Measurements from ENCODE around the gene RTN4. TPM values are rescaled to one million over a fixed set of nuclear protein-coding genes. Genes with fewer than 3 reads are reported as not detected.

Gene RTN4
- total and polyA plus RNA-seq, 2 experiments from 2014 or later, result 218 to 221 TPM

DNA sequence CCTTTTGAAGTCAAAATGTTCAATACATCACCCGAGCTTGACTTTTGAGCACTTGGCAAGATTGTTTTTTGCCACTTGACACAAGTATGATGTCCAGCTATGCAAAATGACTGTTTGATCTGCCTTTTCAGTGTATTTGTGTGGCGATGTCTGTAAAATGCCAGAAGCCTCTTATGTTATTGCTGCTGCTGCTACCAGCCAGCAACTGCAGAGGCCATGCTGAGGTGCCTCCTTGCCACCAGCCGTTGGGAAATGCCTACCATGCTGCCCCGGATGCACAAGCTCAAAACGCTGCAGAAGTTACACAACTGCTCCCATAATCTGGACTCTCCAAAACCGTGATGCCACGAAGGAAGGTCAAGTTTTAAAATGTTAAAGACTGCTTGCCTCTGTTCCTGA, 80.3 kb downstream of the RTN4 start:
- TF ChIP-seq POLR2AphosphoS5 (IDR thresholded peaks at IDR 0.05; ENCODE audit: low read depth) (no peak), STAT1 (IDR thresholded peaks at IDR 0.05; ENCODE audit: unreplicated experiment) (no peak), CTCF (conservative IDR thresholded peaks at IDR 0.05; ENCODE audit: low read depth in 2 of 2) (no peak), ZNF114 (CRISPR knock-in tag; IDR thresholded peaks at IDR 0.05) (no peak), CREB1 (CRISPR knock-in tag; IDR thresholded peaks at IDR 0.05; ENCODE audit: low read depth) (no peak), JUNB (IDR thresholded peaks at IDR 0.05; ENCODE audit: unreplicated experiment) (no peak), EZH2 (IDR thresholded peaks at IDR 0.05; ENCODE audit: low read depth, unreplicated experiment) (no peak), ZNF331 (CRISPR knock-in tag; IDR thresholded peaks at IDR 0.05; ENCODE audit: low read depth) (no peak), EZH2phosphoT487 (IDR thresholded peaks at IDR 0.05; ENCODE audit: unreplicated experiment) (no peak), NANOG (IDR thresholded peaks at IDR 0.05; ENCODE audit: borderline replicate concordance) (no peak)
- TF ChIP-seq, protein P1, sequence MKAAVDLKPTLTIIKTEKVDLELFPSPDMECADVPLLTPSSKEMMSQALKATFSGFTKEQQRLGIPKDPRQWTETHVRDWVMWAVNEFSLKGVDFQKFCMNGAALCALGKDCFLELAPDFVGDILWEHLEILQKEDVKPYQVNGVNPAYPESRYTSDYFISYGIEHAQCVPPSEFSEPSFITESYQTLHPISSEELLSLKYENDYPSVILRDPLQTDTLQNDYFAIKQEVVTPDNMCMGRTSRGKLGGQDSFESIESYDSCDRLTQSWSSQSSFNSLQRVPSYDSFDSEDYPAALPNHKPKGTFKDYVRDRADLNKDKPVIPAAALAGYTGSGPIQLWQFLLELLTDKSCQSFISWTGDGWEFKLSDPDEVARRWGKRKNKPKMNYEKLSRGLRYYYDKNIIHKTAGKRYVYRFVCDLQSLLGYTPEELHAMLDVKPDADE (IDR thresholded peaks at IDR 0.05), result no peak
- TF ChIP-seq, protein P2, sequence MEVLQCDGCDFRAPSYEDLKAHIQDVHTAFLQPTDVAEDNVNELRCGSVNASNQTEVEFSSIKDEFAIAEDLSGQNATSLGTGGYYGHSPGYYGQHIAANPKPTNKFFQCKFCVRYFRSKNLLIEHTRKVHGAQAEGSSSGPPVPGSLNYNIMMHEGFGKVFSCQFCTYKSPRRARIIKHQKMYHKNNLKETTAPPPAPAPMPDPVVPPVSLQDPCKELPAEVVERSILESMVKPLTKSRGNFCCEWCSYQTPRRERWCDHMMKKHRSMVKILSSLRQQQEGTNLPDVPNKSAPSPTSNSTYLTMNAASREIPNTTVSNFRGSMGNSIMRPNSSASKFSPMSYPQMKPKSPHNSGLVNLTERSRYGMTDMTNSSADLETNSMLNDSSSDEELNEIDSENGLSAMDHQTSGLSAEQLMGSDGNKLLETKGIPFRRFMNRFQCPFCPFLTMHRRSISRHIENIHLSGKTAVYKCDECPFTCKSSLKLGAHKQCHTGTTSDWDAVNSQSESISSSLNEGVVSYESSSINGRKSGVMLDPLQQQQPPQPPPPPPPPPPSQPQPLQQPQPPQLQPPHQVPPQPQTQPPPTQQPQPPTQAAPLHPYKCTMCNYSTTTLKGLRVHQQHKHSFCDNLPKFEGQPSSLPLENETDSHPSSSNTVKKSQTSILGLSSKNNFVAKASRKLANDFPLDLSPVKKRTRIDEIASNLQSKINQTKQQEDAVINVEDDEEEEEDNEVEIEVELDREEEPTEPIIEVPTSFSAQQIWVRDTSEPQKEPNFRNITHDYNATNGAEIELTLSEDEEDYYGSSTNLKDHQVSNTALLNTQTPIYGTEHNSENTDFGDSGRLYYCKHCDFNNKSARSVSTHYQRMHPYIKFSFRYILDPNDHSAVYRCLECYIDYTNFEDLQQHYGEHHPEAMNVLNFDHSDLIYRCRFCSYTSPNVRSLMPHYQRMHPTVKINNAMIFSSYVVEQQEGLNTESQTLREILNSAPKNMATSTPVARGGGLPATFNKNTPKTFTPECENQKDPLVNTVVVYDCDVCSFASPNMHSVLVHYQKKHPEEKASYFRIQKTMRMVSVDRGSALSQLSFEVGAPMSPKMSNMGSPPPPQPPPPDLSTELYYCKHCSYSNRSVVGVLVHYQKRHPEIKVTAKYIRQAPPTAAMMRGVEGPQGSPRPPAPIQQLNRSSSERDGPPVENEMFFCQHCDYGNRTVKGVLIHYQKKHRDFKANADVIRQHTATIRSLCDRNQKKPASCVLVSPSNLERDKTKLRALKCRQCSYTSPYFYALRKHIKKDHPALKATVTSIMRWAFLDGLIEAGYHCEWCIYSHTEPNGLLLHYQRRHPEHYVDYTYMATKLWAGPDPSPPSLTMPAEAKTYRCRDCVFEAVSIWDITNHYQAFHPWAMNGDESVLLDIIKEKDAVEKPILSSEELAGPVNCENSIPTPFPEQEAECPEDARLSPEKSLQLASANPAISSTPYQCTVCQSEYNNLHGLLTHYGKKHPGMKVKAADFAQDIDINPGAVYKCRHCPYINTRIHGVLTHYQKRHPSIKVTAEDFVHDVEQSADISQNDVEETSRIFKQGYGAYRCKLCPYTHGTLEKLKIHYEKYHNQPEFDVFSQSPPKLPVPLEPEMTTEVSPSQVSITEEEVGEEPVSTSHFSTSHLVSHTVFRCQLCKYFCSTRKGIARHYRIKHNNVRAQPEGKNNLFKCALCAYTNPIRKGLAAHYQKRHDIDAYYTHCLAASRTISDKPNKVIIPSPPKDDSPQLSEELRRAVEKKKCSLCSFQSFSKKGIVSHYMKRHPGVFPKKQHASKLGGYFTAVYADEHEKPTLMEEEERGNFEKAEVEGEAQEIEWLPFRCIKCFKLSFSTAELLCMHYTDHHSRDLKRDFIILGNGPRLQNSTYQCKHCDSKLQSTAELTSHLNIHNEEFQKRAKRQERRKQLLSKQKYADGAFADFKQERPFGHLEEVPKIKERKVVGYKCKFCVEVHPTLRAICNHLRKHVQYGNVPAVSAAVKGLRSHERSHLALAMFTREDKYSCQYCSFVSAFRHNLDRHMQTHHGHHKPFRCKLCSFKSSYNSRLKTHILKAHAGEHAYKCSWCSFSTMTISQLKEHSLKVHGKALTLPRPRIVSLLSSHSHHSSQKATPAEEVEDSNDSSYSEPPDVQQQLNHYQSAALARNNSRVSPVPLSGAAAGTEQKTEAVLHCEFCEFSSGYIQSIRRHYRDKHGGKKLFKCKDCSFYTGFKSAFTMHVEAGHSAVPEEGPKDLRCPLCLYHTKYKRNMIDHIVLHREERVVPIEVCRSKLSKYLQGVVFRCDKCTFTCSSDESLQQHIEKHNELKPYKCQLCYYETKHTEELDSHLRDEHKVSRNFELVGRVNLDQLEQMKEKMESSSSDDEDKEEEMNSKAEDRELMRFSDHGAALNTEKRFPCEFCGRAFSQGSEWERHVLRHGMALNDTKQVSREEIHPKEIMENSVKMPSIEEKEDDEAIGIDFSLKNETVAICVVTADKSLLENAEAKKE (CRISPR knock-in tag; IDR thresholded peaks at IDR 0.05), result no peak
- TF ChIP-seq, protein P3, sequence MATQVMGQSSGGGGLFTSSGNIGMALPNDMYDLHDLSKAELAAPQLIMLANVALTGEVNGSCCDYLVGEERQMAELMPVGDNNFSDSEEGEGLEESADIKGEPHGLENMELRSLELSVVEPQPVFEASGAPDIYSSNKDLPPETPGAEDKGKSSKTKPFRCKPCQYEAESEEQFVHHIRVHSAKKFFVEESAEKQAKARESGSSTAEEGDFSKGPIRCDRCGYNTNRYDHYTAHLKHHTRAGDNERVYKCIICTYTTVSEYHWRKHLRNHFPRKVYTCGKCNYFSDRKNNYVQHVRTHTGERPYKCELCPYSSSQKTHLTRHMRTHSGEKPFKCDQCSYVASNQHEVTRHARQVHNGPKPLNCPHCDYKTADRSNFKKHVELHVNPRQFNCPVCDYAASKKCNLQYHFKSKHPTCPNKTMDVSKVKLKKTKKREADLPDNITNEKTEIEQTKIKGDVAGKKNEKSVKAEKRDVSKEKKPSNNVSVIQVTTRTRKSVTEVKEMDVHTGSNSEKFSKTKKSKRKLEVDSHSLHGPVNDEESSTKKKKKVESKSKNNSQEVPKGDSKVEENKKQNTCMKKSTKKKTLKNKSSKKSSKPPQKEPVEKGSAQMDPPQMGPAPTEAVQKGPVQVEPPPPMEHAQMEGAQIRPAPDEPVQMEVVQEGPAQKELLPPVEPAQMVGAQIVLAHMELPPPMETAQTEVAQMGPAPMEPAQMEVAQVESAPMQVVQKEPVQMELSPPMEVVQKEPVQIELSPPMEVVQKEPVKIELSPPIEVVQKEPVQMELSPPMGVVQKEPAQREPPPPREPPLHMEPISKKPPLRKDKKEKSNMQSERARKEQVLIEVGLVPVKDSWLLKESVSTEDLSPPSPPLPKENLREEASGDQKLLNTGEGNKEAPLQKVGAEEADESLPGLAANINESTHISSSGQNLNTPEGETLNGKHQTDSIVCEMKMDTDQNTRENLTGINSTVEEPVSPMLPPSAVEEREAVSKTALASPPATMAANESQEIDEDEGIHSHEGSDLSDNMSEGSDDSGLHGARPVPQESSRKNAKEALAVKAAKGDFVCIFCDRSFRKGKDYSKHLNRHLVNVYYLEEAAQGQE (IDR thresholded peaks at IDR 0.05; ENCODE audit: unreplicated experiment), result no peak
- Mint-ChIP-seq H3K27me3 (ENCODE audit: insufficient read depth, low read depth, poor library complexity) (peaks cover 8% of the 10 kb centered on the region), H3K9me3 (no peaks in the 10 kb centered on the region), H3K36me3 (ENCODE audit: low read depth) (peaks cover 43% of the 10 kb centered on the region), H3K4me1 (peaks cover 27% of the 10 kb centered on the region), H3K4me3 (no peak overlapping the region), H3K27ac (no peak overlapping the region)
- Histone ChIP-seq H3K9me2 (ENCODE audit: insufficient read depth) (no peaks in the 10 kb centered on the region), H3F3A (replicated peaks; ENCODE audit: low read depth) (no peaks in the 10 kb centered on the region), H3K4me3 (no peak overlapping the region), H3K79me2 (replicated peaks; ENCODE audit: insufficient read depth) (peaks cover 18% of the 10 kb centered on the region), H3K4me1 (ENCODE audit: insufficient read depth) (peaks cover 11% of the 10 kb centered on the region), H4K20me1 (replicated peaks; ENCODE audit: insufficient read depth) (peaks cover 19% of the 10 kb centered on the region; the same call in 1 of the 2 replicates), H3K27ac (ENCODE audit: low read depth) (no peak overlapping the region), H3K4me2 (no peak overlapping the region), H3K27me3 (ENCODE audit: insufficient read depth) (no peaks in the 10 kb centered on the region), H3K36me3 (ENCODE audit: insufficient read depth) (peaks cover 4% of the 10 kb centered on the region; the same call in 1 of the 2 replicates), H2AFZ (no peak overlapping the region)
- ATAC-seq, result no peak
- DNase-seq (ENCODE audit: low spot score), result no peak

Data from GM23338 (cell line).